Keratinocyte (primary cell): ENCODE results near the gene TNIK.

Source experiments
- CTCF ChIP-seq, 3 experiments: IDR thresholded peaks in 1 of 3; conservative IDR thresholded peaks in 1 of 3; optimal IDR thresholded peaks in 1 of 3; 2 replicates in 2 of 3; 3 replicates in 1 of 3; pipeline versions ENCODE3 to v1.5.1; 2011; ENCODE audit warnings: low read length in 3 of 3, mild to moderate bottlenecking in 3 of 3, moderate library complexity in 2 of 3, control low read depth in 1 of 3, inconsistent platforms in 1 of 3; ENCODE audit not compliant: insufficient read depth in 2 of 3; ENCODE audit errors: extremely low read depth in 1 of 3
- EZH2 ChIP-seq: IDR thresholded peaks from one replicate; pipeline ENCODE4 v1.6.1; 2012; ENCODE audit warnings: inconsistent platforms, mild to moderate bottlenecking, low read length, moderate library complexity

GRCh38 chr3:171334465-171334811 is 125.8 kb downstream of the TNIK start:
- no peak for TF ChIP-seq CTCF (optimal IDR thresholded peaks at IDR 0.05 in 1 of 3, IDR thresholded peaks at IDR 0.05 in 1 of 3, conservative IDR thresholded peaks at IDR 0.05 in 1 of 3; ENCODE audit: extremely low read depth in 1 of 3, insufficient read depth in 2 of 3, low read length in 3 of 3)
- TF ChIP-seq EZH2: no peak
